GM12872 (cell line): ENCODE data around the gene CCDC117.

ENCODE experiments used
- CTCF ChIP-seq: IDR thresholded peaks from 3 replicates; pipeline ENCODE4 v1.5.1; 2011; ENCODE audit warnings: low read depth, mild to moderate bottlenecking, low read length, moderate library complexity; ENCODE audit not compliant: insufficient read depth

CCDC117 gene

GRCh38 chr22:28766628-28767027 is 5.9 kb upstream of the CCDC117 start:
- TF ChIP-seq CTCF, result no peak

GRCh38 chr22:28768701-28769393 is 3.6 kb upstream of the CCDC117 start:
- no peak for TF ChIP-seq CTCF

- no peak for TF ChIP-seq CTCF
Measured at GRCh38 chr22:28769394-28770085, 3.0 kb upstream of the CCDC117 start.

GRCh38 chr22:28771195-28771791 is 1.2 kb upstream of the CCDC117 start:
- TF ChIP-seq CTCF, result no peak

- no peak for TF ChIP-seq CTCF
Measured at GRCh38 chr22:28773461-28773867, 969 bp downstream of the CCDC117 start.

GRCh38 chr22:28774378-28774777 is 1.9 kb downstream of the CCDC117 start:
- TF ChIP-seq CTCF, result no peak

GRCh38 chr22:28779833-28780232 is 7.3 kb downstream of the CCDC117 start:
- TF ChIP-seq CTCF, result no peak
